ENCODE results near the gene ARGLU1. TPM values are rescaled to one million over a fixed set of nuclear protein-coding genes. Genes with fewer than 3 reads are reported as not detected.
A peak's percentile ranks its signal among the peaks of the same experiment; 100 is the strongest.

Gene ARGLU1
- total and polyA plus RNA-seq, 4 donors, result 108 to 293 (median 203) TPM

- Histone ChIP-seq H3K4me3 (ENCODE audit: low read depth, low read length) (peak overlapping the region; percentile 28), H3K36me3 (ENCODE audit: control insufficient read depth, insufficient read depth, low read length) (no peaks in the 10 kb centered on the region), H3K4me1 (ENCODE audit: control insufficient read depth, insufficient read depth, low read length) (peaks cover 18% of the 10 kb centered on the region), H3K27ac (ENCODE audit: low read depth, low read length) (peak overlapping the region; percentile 81), H3K9me3 (ENCODE audit: control insufficient read depth, insufficient read depth, low read length) (no peaks in the 10 kb centered on the region), H3K27me3 (ENCODE audit: control insufficient read depth, insufficient read depth, low read length) (peaks cover 4% of the 10 kb centered on the region)
- DNase-seq (ENCODE audit: low read depth in 4 of 6, low spot score in 6 of 6), result peak in 2 of 6 donors; percentile 49 to 78
- 34% methylated on average over 7 of the region's 8 CpGs for WGBS (ENCODE audit: insufficient coverage)
Observed at GRCh38 chr13:106529415-106530170, 38.3 kb downstream of the ARGLU1 start.

GRCh38 chr13:106528718-106529414 is 39.1 kb downstream of the ARGLU1 start:
- 56% methylated on average over 5 of the region's 7 CpGs for WGBS (ENCODE audit: insufficient coverage)
- DNase-seq (ENCODE audit: low read depth in 4 of 6, low spot score in 6 of 6), result no peak
- Histone ChIP-seq H3K36me3 (ENCODE audit: control insufficient read depth, insufficient read depth, low read length) (no peaks in the 10 kb centered on the region), H3K4me1 (ENCODE audit: control insufficient read depth, insufficient read depth, low read length) (peaks cover 13% of the 10 kb centered on the region), H3K27ac (ENCODE audit: low read depth, low read length) (peak overlapping the region; percentile 81), H3K9me3 (ENCODE audit: control insufficient read depth, insufficient read depth, low read length) (no peaks in the 10 kb centered on the region), H3K27me3 (ENCODE audit: control insufficient read depth, insufficient read depth, low read length) (peaks cover 4% of the 10 kb centered on the region), H3K4me3 (ENCODE audit: low read depth, low read length) (no peak overlapping the region)

DNA sequence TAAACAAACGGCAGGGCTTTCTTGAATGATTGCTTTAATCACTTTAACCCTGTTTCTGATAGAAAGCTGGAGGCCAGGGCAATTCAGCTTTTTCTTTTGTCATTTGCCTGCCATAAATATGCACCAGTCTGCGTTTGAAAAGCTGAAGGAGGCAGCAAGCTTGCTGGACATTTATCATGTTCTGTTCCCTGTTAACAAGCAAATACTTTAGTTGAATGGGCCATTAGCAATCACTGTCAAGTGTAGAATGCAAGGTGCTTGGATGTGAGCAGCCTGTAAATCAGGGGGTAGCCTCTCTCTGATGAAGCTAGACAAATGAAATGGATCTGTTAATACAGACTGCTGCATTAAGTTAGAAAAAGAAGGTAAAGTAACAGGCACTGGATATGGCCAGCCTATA is 40.1 kb downstream of the ARGLU1 start:
- DNase-seq (ENCODE audit: low read depth in 4 of 6, low spot score in 6 of 6), result peak in 2 of 6 donors; percentile 75 to 82
- H3K36me3 ChIP-seq (ENCODE audit: control insufficient read depth, insufficient read depth, low read length), result no peaks in the 10 kb centered on the region
- WGBS (ENCODE audit: insufficient coverage), result no CpG with 5 or more reads among the region's 2 CpGs
- H3K4me3 ChIP-seq (ENCODE audit: low read depth, low read length), result no peak overlapping the region
- H3K27me3 ChIP-seq (ENCODE audit: control insufficient read depth, insufficient read depth, low read length), result peaks cover 4% of the 10 kb centered on the region
- no peaks in the 10 kb centered on the region for H3K9me3 ChIP-seq (ENCODE audit: control insufficient read depth, insufficient read depth, low read length)
- peaks cover 14% of the 10 kb centered on the region for H3K4me1 ChIP-seq (ENCODE audit: control insufficient read depth, insufficient read depth, low read length)
- peak overlapping the region; percentile 3 for H3K27ac ChIP-seq (ENCODE audit: low read depth, low read length)

DNA sequence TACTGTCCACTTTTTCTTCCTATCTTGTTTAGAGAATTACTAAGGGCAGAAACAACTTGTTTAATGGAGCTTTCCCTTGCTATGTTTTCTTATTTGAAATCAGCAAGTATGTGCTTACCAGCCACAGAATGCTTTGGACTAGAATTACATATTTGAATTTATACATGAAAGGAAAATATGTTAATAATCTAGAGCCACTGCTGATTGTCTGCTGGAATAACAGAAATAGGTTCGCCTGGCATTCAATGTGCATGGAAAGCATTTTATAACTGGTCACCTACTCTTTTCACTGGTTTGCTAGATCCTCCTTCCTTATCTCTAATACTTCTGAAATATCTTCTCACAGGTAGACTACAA is 40.5 kb downstream of the ARGLU1 start:
- Histone ChIP-seq H3K4me3 (ENCODE audit: low read depth, low read length) (no peak overlapping the region), H3K27ac (ENCODE audit: low read depth, low read length) (no peak overlapping the region)

DNA sequence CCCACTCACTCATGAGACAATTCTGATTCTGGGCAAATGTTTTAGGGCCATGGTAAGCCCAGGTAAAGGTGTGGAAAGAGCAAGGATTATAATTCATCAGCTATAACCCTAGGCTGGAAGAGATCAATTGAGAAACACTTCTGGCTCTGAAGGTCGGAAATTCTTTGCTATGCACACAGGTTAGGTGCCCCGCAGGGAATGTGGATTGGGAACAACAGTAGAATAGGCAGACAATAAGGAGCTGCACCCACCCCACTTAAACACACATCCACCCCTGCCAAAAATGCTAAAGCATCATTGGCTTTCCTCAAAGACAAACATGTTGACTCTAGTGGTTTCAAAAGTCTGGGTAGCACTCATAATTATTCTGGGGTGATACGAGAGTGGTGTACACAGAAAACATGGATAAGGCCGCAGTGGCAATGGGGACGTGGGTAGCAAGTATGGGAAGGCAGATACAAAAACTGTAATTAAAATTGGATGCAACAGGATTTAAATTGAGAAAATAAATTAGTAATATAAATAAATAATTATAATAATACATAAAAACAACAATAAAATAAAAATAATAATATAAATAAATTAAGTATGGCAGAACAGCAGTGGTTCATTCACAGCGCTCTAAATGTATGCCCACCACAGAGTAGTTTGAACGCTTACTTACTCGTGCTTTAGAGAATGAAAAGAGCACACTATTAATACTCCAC is 41.0 kb downstream of the ARGLU1 start:
- Histone ChIP-seq H3K4me1 (ENCODE audit: control insufficient read depth, insufficient read depth, low read length) (peaks cover 10% of the 10 kb centered on the region), H3K36me3 (ENCODE audit: control insufficient read depth, insufficient read depth, low read length) (no peaks in the 10 kb centered on the region), H3K9me3 (ENCODE audit: control insufficient read depth, insufficient read depth, low read length) (no peaks in the 10 kb centered on the region), H3K27me3 (ENCODE audit: control insufficient read depth, insufficient read depth, low read length) (peaks cover 2% of the 10 kb centered on the region), H3K27ac (ENCODE audit: low read depth, low read length) (no peak overlapping the region), H3K4me3 (ENCODE audit: low read depth, low read length) (no peak overlapping the region)
- 100% methylated on average over 1 of the region's 8 CpGs for WGBS (ENCODE audit: insufficient coverage)
- no peak for DNase-seq (ENCODE audit: low read depth in 4 of 6, low spot score in 6 of 6)

More for the DNA sequence above, 40.5 kb downstream of the ARGLU1 start:
- WGBS (ENCODE audit: insufficient coverage), result no CpG with 5 or more reads among the region's 1 CpG
- no peaks in the 10 kb centered on the region for H3K36me3 ChIP-seq (ENCODE audit: control insufficient read depth, insufficient read depth, low read length)
- H3K4me1 ChIP-seq (ENCODE audit: control insufficient read depth, insufficient read depth, low read length), result peaks cover 10% of the 10 kb centered on the region
- H3K9me3 ChIP-seq (ENCODE audit: control insufficient read depth, insufficient read depth, low read length), result no peaks in the 10 kb centered on the region
- peaks cover 4% of the 10 kb centered on the region for H3K27me3 ChIP-seq (ENCODE audit: control insufficient read depth, insufficient read depth, low read length)
- DNase-seq (ENCODE audit: low read depth in 4 of 6, low spot score in 6 of 6), result no peak

DNA sequence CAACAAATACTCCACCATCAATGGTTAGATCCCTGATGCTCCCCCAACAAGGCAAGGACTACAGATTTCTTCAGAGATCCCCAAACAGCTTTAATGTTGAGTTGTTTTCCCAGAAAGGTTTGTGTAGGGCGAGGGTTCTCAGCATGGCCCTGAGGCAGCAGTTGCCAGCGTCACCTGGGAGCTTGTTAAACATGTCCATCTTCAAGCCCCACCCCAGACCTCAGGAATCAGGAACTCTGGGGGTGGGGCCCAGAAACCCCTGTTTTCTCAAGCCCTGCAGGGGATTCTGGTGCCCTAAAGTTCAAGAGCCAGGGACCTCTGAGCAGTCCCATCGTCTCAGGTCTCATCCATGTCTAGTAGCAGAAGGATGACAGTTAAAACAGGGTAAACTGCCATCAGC is 42.1 kb downstream of the ARGLU1 start:
- no peak for DNase-seq (ENCODE audit: low read depth in 4 of 6, low spot score in 6 of 6)
- Histone ChIP-seq H3K4me1 (ENCODE audit: control insufficient read depth, insufficient read depth, low read length) (peaks cover 10% of the 10 kb centered on the region), H3K27ac (ENCODE audit: low read depth, low read length) (no peak overlapping the region), H3K4me3 (ENCODE audit: low read depth, low read length) (no peak overlapping the region), H3K27me3 (ENCODE audit: control insufficient read depth, insufficient read depth, low read length) (peaks cover 2% of the 10 kb centered on the region), H3K9me3 (ENCODE audit: control insufficient read depth, insufficient read depth, low read length) (no peaks in the 10 kb centered on the region), H3K36me3 (ENCODE audit: control insufficient read depth, insufficient read depth, low read length) (no peaks in the 10 kb centered on the region)
- 91% methylated on average over 3 of the region's 3 CpGs for WGBS (ENCODE audit: insufficient coverage)

DNA sequence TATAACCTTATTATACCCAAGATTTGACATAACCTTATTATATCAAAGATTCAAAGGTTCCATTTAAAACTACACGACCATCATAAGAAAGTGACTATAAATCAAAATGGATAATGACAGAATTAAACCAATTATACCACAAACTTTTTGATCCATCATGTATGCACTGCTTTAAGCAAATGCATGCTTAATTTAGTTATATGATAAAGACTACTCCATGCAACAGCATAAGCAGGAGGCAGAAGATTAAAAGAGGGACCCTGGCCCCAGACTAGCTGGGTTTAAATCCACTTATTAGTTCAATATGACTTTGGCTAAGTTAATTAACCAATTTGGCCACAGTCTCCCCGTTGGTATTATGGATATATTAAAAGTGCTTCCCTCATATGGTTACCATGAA is 43.8 kb downstream of the ARGLU1 start:
- DNase-seq (ENCODE audit: low read depth in 4 of 6, low spot score in 6 of 6), result no peak
- WGBS (ENCODE audit: insufficient coverage), result no CpG with 5 or more reads among the region's 2 CpGs
- H3K36me3 ChIP-seq (ENCODE audit: control insufficient read depth, insufficient read depth, low read length), result no peaks in the 10 kb centered on the region
- H3K27me3 ChIP-seq (ENCODE audit: control insufficient read depth, insufficient read depth, low read length), result no peaks in the 10 kb centered on the region
- no peak overlapping the region for H3K27ac ChIP-seq (ENCODE audit: low read depth, low read length)
- no peak overlapping the region for H3K4me3 ChIP-seq (ENCODE audit: low read depth, low read length)
- H3K9me3 ChIP-seq (ENCODE audit: control insufficient read depth, insufficient read depth, low read length), result no peaks in the 10 kb centered on the region
- peaks cover 5% of the 10 kb centered on the region for H3K4me1 ChIP-seq (ENCODE audit: control insufficient read depth, insufficient read depth, low read length)

- Histone ChIP-seq H3K9me3 (ENCODE audit: control insufficient read depth, insufficient read depth, low read length) (no peaks in the 10 kb centered on the region), H3K36me3 (ENCODE audit: control insufficient read depth, insufficient read depth, low read length) (no peaks in the 10 kb centered on the region), H3K4me3 (ENCODE audit: low read depth, low read length) (no peak overlapping the region), H3K27ac (ENCODE audit: low read depth, low read length) (no peak overlapping the region), H3K27me3 (ENCODE audit: control insufficient read depth, insufficient read depth, low read length) (no peaks in the 10 kb centered on the region), H3K4me1 (ENCODE audit: control insufficient read depth, insufficient read depth, low read length) (peaks cover 3% of the 10 kb centered on the region)
- 0% methylated on average over 1 of the region's 3 CpGs for WGBS (ENCODE audit: insufficient coverage)
- peak in 2 of 6 donors; percentile 82 to 97 for DNase-seq (ENCODE audit: low read depth in 4 of 6, low spot score in 6 of 6)
Observed at GRCh38 chr13:106523576-106523975, 44.4 kb downstream of the ARGLU1 start.

DNA sequence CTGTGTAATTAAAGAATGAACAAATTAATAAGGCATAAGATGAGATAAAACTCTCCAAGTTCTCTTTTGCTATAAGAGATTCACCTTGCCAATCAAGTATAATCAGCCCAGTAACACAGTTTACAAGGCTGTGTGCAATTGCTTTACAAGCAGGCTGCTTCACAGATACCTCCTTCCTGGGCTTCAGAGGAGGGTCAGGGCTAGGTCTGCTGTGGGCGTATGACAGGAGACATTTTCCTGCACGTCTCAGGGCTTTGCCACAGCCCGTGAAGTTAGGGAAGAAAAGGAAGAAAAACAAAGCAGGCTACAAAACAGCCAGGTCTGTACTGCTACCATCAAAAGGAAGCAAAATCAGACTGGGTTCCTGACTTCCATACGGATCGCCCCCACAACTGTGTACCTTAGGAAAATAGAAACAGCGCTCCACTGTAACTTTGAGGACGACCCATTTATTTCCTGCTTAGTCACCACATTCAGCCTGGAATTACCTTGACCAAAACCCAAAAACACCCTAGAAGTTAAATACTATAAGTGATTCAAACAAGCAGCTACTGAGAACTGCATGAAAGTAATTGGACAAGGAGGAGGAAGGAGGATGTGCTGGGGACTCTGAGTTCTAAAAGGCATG is 44.9 kb downstream of the ARGLU1 start:
- peaks cover 3% of the 10 kb centered on the region for H3K4me1 ChIP-seq (ENCODE audit: control insufficient read depth, insufficient read depth, low read length)
- DNase-seq (ENCODE audit: low read depth in 4 of 6, low spot score in 6 of 6), result no peak
- H3K36me3 ChIP-seq (ENCODE audit: control insufficient read depth, insufficient read depth, low read length), result no peaks in the 10 kb centered on the region
- H3K4me3 ChIP-seq (ENCODE audit: low read depth, low read length), result no peak overlapping the region
- no peaks in the 10 kb centered on the region for H3K9me3 ChIP-seq (ENCODE audit: control insufficient read depth, insufficient read depth, low read length)
- WGBS (ENCODE audit: insufficient coverage), result 74% methylated on average over 5 of the region's 7 CpGs
- H3K27ac ChIP-seq (ENCODE audit: low read depth, low read length), result peak overlapping the region; percentile 49
- H3K27me3 ChIP-seq (ENCODE audit: control insufficient read depth, insufficient read depth, low read length), result no peaks in the 10 kb centered on the region
